Cerebellar cortex (tissue), 1 donor: ENCODE data around the gene TP53TG5.
"Not testable (repeated sequence)": the region's sequence is repeated elsewhere in the genome, so short reads cannot be mapped to it uniquely, and the experiment has no call there.

Source experiments
- DNase-seq: peaks from one replicate; pipeline ENCODE4 v3.0.0-alpha.2; 2015; ENCODE audit warnings: low spot score

TP53TG5 gene

GRCh38 chr20:45366192-45366591 lies 11.9 kb downstream of the TP53TG5 start:
- DNase-seq, result no peak

- no peak for DNase-seq
Measured at GRCh38 chr20:45365444-45365970, 12.6 kb downstream of the TP53TG5 start.

GRCh38 chr20:45363611-45364492 lies 14.3 kb downstream of the TP53TG5 start:
- no peak for DNase-seq

GRCh38 chr20:45362804-45363610 lies 15.1 kb downstream of the TP53TG5 start, which contains the start of gene SYS1:
Gene SYS1, plus strand, starts transcription at chr20:45363156. Its CDS starts 376 bp downstream, at chr20:45363532.
- peak; percentile 99 for DNase-seq

- no peak for DNase-seq
Measured at GRCh38 chr20:45361793-45362192, 16.3 kb downstream of the TP53TG5 start.

GRCh38 chr20:45359406-45360148 lies 18.5 kb downstream of the TP53TG5 start:
- DNase-seq, result no peak

- no peak for DNase-seq
Measured at GRCh38 chr20:45359069-45359405, 19.1 kb downstream of the TP53TG5 start.

- DNase-seq, result peak; percentile 95
Measured at GRCh38 chr20:45358282-45359068, 19.6 kb downstream of the TP53TG5 start.

GRCh38 chr20:45355209-45356084 lies 22.7 kb downstream of the TP53TG5 start:
- DNase-seq, result no peak

- DNase-seq, result no peak
Measured at GRCh38 chr20:45354423-45355208, 23.5 kb downstream of the TP53TG5 start.

GRCh38 chr20:45353746-45354145 lies 24.4 kb downstream of the TP53TG5 start:
- no peak for DNase-seq

GRCh38 chr20:45352729-45353128 lies 25.4 kb downstream of the TP53TG5 start:
- DNase-seq, result no peak

GRCh38 chr20:45350795-45351194 lies 27.3 kb downstream of the TP53TG5 start:
- DNase-seq, result not testable (repeated sequence)

- DNase-seq, result no peak
Measured at GRCh38 chr20:45350217-45350616, 27.9 kb downstream of the TP53TG5 start.

- DNase-seq, result no peak
Measured at GRCh38 chr20:45347936-45348778, 30.0 kb downstream of the TP53TG5 start, which contains the start of gene SDC4. Gene SDC4, minus strand, starts transcription at chr20:45348424. Its CDS starts 40 bp downstream, at chr20:45348384.

- no peak for DNase-seq
Measured at GRCh38 chr20:45347297-45347935, 30.7 kb downstream of the TP53TG5 start.

GRCh38 chr20:45346851-45347250 lies 31.3 kb downstream of the TP53TG5 start:
- DNase-seq, result no peak

GRCh38 chr20:45346291-45346718 lies 31.8 kb downstream of the TP53TG5 start:
- no peak for DNase-seq
